COLO829 (cell line): ENCODE measurements around the gene UQCRHL.

Experiments
- DNase-seq: peaks from one replicate; pipeline ENCODE4 v3.0.0; 2012; ENCODE audit warnings: low spot score

The UQCRHL gene

GRCh38 chr1:15757575-15758342 lies 49.7 kb downstream of the UQCRHL start:
- DNase-seq, result no peak
